ENCODE data around the gene WDR83. TPM values are rescaled to one million over a fixed set of nuclear protein-coding genes. Genes with fewer than 3 reads are reported as not detected.

Gene WDR83
- total RNA-seq, 1 donor from 2014 or later, result 3.6 TPM

DNA sequence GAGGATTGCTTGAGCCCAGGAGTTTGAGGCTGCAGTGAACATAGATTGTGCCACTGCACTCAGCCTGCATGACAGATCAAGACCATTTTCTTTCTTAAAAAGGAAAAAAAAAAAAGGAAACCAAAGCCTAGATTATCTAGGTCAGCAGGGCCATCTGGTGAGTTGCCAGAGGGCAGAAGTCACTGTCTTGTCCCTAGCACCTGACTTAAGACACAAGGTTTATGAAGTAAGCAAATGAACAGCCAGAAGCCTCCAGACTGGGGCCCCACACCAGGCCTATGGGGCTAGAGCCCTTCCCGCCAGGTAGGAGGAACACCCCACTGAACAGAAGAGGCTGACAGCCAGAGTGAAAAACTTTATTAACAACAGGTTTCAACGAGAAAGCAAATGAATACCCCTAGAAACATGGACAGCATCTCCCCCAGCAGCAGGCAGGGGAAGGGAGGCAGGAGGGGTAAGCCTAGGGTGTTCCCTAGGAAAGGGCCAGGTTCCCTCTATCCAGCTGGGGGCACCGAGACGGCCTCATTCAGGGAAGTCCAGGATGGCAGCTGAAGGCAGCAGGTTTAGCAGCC, 1.2 kb downstream of the WDR83 start:
- TF ChIP-seq, protein P1, sequence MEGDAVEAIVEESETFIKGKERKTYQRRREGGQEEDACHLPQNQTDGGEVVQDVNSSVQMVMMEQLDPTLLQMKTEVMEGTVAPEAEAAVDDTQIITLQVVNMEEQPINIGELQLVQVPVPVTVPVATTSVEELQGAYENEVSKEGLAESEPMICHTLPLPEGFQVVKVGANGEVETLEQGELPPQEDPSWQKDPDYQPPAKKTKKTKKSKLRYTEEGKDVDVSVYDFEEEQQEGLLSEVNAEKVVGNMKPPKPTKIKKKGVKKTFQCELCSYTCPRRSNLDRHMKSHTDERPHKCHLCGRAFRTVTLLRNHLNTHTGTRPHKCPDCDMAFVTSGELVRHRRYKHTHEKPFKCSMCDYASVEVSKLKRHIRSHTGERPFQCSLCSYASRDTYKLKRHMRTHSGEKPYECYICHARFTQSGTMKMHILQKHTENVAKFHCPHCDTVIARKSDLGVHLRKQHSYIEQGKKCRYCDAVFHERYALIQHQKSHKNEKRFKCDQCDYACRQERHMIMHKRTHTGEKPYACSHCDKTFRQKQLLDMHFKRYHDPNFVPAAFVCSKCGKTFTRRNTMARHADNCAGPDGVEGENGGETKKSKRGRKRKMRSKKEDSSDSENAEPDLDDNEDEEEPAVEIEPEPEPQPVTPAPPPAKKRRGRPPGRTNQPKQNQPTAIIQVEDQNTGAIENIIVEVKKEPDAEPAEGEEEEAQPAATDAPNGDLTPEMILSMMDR (conservative IDR thresholded peaks at IDR 0.05; ENCODE audit: low read depth, low read length), result no peak
- peak overlapping the region; percentile 97 for H3K4me3 ChIP-seq (ENCODE audit: low read depth, low read length)
- DNase-seq (ENCODE audit: low read depth), result no peak

DNA sequence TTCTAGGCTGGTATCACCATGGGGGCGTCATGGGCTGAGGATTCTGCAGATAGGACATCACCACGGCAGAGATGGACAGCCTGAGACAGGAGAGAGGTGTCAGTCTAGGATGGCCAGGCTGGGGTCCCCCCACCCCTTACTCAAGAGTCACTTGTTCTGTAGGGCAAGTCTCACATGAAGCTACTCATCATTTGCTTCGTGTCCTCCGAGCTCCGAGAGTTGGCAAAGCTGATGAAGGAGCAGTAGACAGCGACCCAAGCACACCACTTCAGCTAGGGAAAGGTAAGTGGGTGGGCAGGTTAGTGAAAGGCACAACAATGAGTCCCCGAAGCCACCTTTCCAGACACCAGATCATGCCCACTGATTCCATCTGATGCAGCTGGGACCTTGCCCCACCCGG, 1.7 kb downstream of the WDR83 start:
- H3K4me3 ChIP-seq (ENCODE audit: low read depth, low read length), result peak overlapping the region; percentile 97
- DNase-seq (ENCODE audit: low read depth), result no peak
- TF ChIP-seq, protein P1 (conservative IDR thresholded peaks at IDR 0.05; ENCODE audit: low read depth, low read length), result no peak

DNA sequence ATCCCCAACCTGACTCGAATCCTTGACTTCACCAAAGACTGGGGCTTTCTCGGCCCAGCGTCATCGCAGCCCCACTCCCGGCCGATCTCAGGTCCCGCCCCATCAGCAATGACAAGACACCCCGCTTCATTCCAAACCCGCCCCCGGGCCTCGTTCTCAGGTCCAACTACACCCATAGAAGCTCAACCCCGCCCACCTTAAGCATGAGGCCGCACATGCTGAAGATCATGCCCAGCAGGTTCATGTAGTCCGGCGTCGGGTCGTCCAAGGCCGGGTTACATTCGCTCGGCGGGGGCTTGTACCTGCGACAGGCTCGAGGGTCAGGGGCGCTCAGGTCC, 2.3 kb downstream of the WDR83 start:
- H3K4me3 ChIP-seq (ENCODE audit: low read depth, low read length), result peak overlapping the region; percentile 97
- TF ChIP-seq, protein P1 (conservative IDR thresholded peaks at IDR 0.05; ENCODE audit: low read depth, low read length), result no peak
- no peak for DNase-seq (ENCODE audit: low read depth)

DNA sequence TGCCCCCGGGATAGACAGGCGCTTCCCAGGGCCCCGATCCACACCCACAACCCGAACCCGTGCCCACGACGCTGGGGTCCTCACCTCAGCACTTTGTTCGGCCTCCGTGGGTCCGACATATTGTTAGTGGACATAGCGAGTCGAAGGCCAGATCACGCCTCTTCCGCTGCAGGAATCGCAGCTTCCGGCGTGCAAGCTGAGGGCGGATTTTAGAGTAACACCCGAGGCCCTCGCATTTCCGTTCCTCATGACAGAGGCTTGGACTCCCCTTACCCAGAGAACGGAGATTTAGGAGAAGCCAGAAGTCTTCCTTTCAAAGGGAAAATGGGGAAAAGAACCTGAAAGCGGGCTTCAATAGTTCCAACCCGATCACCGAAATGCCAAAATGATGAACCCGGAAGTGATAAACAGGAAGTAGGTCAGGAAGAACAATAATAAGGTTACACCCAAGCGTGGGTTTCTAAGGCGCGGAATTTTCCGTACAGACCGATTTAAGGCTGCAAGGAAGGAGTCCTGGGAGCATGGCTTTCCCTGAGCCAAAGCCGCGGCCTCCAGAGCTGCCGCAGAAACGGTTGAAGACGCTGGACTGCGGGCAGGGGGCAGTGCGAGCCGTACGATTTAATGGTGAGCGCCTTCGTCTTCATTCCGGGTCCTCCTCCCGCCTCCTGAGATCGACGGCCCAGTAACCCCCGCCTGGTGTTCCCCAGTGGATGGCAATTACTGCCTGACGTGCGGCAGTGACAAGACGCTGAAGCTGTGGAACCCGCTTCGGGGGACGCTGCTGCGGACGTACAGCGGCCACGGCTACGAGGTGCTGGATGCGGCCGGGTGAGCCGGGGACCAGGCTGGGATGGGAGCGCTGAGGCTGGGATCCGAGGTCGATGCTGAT, 2.9 kb downstream of the WDR83 start:
- peak overlapping the region; percentile 97 for H3K4me3 ChIP-seq (ENCODE audit: low read depth, low read length)
- TF ChIP-seq, protein P1 (conservative IDR thresholded peaks at IDR 0.05; ENCODE audit: low read depth, low read length), result no peak
- peak; percentile 76 for DNase-seq (ENCODE audit: low read depth)

DNA sequence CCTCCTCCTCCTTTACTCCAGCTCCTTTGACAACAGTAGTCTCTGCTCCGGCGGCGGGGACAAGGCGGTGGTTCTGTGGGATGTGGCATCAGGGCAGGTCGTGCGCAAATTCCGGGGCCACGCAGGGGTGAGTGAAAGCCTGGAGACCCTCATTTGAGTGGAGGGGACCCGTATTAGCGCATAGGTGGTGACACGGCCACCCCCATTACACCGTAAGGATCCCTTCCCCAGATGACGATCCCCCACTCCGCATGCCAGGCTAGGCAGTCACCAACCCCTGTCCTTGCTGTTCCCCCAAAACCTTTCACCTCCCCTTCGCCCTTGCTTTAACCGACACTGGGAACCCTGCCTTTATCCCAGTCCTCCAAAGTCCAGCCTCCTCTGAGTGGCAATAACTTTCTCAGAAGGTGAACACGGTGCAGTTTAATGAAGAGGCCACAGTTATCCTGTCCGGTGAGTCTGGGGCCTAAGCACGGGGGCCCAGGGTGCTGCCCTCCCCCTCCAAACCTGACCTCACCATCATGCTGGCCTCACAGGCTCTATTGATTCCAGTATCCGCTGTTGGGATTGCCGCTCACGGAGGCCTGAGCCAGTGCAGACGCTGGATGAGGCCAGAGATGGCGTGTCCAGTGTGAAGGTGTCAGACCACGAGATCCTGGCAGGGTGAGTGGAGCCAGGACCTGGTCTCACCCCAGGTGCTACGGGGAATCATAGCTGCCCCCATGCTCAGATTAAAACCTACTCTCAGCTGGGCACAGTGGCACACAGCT, 3.7 kb downstream of the WDR83 start:
- TF ChIP-seq, protein P1 (conservative IDR thresholded peaks at IDR 0.05; ENCODE audit: low read depth, low read length), result no peak
- no peak for DNase-seq (ENCODE audit: low read depth)
- H3K4me3 ChIP-seq (ENCODE audit: low read depth, low read length), result peak overlapping the region; percentile 97

DNA sequence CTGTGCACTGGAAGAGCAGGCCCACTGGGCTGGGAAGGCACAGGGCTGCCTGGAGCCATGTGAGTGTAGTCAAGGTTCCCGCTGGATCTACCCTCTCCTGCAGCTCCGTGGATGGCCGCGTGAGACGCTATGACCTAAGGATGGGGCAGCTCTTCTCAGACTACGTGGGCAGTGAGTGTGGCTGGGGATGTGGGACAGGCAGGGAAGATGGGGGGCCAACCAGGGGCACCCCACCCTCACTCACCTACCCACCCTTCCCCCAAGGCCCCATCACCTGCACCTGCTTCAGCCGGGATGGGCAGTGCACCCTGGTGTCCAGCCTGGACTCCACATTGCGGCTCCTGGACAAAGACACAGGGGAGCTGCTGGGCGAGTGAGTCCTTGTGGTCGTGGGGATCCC, 6.1 kb downstream of the WDR83 start:
- no peak overlapping the region for H3K4me3 ChIP-seq (ENCODE audit: low read depth, low read length)
- no peak for DNase-seq (ENCODE audit: low read depth)
- TF ChIP-seq, protein P1 (conservative IDR thresholded peaks at IDR 0.05; ENCODE audit: low read depth, low read length), result no peak
